GM18499 (cell line): ENCODE data around the gene RBMS2.
"Not testable (repeated sequence)": the region's sequence is repeated elsewhere in the genome, so short reads cannot be mapped to it uniquely, and the experiment has no call there.

Experiments
- ATAC-seq: cut with Tn5 transposase; IDR thresholded peaks from one replicate; pipeline ENCODE4 v1.9.1; 2021; ENCODE audit warnings: moderate number of reproducible peaks; ENCODE audit not compliant: insufficient read depth, unreplicated experiment

RBMS2 gene, protein sequence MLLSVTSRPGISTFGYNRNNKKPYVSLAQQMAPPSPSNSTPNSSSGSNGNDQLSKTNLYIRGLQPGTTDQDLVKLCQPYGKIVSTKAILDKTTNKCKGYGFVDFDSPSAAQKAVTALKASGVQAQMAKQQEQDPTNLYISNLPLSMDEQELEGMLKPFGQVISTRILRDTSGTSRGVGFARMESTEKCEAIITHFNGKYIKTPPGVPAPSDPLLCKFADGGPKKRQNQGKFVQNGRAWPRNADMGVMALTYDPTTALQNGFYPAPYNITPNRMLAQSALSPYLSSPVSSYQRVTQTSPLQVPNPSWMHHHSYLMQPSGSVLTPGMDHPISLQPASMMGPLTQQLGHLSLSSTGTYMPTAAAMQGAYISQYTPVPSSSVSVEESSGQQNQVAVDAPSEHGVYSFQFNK

DNA sequence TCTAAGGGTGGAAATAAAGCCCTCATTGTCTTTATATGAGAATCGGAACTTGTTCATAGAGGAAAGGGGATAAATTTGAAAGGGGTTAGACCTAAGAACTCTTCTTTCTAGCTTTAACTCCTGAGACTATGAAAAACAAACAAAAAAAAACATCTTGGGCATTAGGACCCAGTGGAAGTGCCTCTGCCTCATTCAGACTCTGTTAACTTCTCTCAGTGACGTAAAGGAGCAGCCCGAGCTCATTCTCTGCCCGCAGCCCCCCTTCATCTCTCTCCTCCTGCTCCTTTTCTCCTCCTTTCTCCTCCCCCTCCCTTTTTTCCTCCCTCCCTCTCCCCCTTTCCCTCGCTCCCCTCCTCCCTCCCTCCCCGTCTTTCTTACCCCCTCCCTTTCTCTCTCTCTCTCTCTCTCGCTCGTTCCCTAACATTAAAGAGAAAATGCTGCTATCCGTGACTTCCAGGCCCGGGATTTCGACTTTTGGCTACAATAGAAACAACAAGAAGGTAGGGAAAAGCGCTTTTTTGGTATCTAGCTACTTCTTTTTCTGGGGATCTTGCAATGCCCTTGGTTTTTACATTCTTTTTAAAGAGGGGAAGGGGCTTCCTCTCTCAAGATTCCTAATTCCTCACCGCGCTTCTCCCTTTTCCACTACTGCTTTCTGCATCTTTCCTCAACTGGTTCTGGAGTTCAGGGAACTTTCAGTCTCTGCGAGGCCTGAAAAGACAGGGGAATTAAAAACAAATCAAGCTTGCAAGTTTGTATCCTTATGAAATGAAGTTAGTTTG, at the start of gene RBMS2:
Gene RBMS2 (plus strand): TSS at position 231 of the 782 bp plus-strand sequence. CDS start 204 bp downstream, at position 435.
- ATAC-seq = no peak

DNA sequence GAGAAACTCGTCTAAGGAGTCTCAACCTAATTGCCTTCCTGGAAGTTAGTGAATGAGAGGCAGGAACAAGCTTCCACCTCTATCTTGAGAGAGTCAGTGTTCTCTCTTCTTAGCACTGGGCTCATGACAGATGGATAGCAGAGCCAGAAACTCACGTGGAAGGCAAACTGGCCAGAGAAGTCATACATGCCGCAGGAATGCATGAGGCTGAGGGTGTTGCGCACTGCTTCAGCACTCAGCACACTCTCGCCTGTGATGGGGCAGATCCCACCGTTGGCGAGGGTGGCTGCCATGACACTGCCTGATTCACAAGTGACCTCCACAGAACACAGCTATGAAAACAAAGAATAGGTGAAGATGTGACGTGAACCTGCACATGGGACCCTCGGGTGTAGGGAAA, 47.2 kb upstream of the RBMS2 start:
- ATAC-seq = no peak

DNA sequence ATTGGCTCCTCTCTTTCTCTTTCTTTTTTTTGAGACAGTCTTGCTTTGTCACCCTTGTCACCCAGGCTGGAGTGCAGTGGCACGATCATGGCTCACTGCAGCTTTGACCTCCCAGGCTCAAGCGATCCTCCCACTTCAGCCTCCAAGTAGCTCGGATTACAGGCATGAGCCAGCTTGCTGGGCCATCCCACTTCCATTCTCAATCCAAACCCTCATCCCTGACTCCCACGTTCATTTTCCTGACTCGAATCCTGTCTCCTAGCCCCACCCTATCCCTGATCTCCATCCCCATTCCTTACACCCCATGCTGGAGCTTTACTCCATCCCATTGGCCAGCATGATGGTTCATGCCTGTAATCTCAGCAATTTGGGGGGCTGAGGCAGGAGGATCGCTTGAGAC, 45.5 kb upstream of the RBMS2 start:
- no peak for ATAC-seq

DNA sequence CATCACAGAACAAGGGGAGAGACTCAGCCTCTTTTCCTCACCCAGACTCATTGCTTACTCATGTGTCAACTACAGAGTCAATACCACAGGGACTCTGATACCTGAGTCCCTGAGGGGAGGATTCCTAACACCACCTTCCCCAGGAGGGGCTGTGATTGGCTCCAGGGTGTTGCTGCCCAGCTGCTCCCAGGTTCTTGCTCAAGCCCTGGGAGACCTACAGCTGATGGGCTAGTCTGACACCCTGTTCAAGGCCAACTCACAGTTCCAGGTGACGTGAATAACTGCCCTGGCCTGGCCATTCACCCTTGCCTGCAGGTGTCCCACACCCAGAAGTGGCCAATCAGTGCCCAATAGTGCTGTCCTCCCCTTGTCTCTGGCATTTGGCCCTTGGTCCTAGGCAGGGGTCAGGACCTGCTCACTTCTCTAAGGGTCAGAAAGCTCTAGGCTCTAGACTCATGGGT, 44.6 kb upstream of the RBMS2 start:
- ATAC-seq = no peak

DNA sequence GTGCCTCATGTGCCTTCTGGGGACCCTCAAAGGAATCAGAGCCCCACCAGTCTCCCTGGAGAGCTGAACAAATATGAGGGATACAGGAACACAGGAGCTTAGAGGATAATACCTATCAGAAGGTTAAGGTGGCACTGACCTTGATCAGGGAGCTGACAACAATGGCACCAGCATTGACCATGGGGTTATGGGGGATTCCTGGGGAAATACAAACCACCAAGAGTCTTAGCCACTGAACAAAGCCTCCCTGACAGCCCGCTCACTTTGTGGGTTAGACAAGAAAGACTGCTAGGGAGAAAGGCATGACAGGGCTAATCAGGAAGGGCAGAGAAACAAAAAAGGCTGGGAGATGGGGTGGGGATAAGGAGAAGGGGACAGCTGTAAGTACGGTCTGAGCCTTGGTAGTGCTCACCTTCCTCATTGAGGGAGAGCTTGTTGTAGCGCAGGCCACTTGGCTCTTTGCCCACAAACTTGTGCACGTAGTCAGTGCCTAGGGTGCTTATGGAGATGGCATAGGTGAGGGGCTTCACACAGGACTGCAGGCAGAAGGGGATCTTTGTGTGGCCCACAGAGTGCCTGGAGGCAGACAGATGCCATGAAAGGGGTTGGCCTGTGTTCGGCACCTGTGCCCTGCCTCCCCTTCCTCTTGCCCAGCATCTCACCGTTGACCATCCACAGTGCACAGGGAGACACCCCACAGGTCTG, 43.9 kb upstream of the RBMS2 start:
- ATAC-seq = no peak

DNA sequence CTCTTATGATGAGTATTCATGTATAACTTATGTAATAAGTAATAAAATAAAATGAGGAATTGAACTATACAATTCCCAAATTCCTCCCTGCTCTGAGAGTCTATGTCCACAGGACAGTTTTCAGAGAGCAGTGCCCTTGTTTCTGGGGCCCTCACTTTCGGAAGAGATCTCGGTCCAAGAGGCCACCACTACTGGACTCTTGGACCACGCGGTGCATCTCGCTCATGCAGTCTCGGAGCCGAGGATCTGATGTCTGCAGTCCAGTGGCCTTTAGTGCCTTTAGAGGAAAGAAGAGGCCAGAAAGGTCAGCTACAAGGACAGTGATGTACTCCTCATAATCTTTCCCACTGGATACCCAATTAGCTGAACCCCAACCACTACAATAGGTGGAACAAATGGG, 42.0 kb upstream of the RBMS2 start:
- ATAC-seq = no peak

DNA sequence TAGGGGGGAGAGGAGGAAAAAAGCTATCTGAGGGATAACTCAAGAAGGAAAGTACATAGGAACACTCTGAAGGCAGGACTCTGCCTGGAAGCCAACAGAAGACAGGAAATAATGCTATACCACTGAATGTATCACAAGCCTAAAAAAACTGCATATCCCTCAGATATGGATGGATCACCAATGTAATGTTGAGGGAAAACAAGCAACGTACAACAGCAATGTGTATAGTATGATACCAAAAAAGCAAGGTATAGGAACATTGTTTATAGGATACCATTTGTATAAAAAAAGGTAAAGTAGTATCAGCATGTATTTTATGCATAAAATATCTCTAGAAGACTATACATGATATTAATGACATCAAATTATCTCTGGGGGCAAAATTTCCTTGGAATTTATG, 37.1 kb upstream of the RBMS2 start:
- no peak for ATAC-seq

DNA sequence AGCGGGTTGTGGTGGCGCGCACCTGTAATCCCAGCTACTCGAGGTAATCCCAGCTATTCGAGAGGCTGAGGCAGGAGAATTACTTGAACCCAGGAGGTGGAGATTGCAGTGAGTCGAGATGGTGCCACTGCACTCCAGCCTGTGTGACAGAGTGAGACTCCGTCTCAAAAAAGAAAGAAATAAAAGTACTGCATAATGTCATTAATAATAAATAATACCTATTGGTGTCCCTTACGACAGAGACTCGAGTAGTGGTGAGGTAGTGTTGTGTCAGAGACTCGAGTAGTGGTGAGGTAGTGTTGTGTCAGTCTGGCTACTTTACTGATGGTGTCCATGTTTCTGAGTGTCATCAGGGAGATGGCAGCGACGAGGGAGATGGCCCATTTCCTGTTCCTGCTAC, 34.9 kb upstream of the RBMS2 start:
- ATAC-seq = no peak

DNA sequence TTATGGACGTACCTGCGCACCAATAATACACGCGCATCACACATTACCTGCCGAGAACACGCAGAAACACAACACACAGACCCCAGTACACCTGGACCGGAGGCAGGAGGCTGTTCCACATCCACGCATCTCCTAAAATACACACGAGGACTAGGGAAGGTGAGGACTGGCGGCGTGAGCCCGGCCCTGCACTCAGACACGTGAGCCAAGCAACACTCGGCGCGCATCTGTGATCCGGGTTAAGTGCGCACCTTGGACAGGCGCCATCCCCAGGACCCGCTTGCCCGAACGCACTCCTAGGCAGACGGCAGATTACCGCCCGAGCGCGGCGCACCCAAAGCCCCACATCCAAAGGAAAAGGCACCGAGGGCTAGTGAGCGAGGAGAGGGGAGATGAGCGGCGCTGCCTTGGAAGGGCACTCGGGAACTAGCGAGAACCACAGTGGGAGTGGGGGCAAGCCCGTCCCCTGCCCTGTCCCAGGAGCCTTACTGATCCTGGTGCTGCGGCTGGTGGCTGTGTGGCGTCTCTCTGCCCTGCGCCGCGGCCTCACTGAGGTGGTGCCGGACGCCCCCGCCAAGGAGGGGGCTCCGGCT, 34.1 kb upstream of the RBMS2 start:
- ATAC-seq = no peak

DNA sequence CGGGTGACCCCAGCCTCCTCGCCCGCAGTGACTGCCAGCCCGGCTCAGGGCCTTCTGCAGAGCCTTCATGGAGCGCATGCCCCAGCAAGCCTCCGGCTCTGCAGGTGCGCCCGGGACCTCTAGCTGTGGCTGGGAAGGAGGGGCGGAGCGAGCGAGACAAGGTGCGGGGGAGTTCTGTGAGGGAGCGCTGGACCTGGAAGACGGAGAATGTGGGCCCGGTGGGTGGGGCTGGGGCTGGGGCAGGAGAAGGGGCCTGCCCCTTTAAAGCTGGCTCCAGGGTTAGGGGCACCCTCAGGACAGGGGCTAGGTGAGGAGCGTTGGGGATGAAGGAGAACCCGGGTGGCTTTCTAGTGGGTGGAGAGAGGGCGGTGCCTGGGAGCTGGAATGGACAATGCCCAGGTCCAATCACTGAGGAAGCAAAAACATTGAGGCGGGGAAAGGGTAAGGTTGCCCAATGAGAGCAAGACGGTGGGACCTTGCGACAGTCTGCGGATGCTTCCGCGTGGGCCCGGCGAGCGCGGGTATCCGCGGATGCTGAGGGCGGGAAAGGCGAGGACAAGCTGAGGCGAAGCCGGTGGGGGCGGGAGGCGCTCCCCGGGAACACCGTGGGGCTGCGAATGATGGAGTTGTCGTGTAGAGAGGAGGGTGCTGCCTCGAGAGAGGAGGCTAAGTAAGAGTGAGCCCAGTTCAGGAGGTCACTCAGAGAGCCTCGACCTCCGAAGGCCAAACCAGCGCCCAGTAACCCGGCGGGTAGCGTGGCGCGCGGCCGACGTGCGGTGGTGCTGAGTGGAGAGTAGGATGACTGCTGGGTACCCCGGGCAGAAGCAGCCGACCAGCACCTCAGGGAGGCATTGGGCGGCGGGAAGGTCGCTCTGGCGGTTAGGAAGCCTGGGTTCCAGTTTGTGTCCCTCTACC, 33.3 kb upstream of the RBMS2 start, which contains the start of gene GLS2:
Gene GLS2 (minus strand): TSS at position 121 of the 915 bp plus-strand sequence. CDS start 43 bp downstream, at position 78.
- ATAC-seq = no peak

DNA sequence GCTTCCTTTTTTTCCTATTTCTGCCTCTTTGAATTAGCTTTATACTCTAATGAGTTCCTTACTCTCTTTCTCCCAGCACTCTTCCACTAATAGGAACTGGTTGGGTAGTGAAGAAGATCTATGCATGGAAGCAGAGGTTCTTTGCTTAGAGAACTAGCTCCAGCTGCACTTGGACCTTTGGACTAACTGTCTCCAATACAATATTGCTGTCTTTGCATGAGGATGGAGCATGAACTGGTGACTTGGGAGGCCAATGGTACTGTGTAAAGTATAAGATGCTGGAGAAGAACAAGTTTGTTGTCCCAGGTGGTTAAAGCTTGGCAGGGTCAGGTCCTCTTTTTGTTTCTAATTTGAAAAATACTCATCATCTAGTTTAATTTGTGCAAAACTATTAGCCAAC, 31.3 kb upstream of the RBMS2 start:
- ATAC-seq = no peak

DNA sequence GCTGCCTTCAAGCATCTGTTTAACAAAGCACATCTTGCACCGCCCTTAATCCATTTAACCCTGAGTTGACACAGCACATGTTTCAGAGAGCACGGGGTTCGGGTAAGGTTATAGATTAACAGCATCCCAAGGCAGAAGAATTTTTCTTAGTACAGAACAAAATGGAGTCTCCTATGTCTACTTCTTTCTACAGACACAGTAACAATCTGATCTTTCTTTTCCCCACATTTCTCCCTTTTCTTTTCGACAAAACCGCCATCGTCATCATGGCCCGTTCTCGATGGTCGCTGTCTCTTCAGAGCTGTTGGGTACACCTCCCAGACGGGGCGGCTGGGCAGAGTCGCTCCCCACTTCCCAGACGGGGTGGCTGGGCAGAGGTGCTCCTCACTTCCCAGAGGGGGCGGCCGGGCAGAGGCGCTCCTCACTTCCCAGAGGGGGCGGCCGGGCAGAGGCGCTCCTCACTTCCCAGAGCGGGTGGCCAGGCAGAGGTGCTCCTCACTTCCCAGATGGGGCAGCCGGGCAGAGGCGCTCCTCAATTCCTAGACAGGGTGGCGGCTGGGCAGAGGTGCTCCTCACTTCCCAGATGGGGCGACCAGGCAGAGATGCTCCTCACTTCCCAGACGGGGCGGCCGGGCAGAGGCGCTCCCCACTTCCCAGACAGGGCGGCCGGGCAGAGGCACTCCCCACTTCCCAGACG, 28.1 kb upstream of the RBMS2 start:
- ATAC-seq = not testable (repeated sequence)

DNA sequence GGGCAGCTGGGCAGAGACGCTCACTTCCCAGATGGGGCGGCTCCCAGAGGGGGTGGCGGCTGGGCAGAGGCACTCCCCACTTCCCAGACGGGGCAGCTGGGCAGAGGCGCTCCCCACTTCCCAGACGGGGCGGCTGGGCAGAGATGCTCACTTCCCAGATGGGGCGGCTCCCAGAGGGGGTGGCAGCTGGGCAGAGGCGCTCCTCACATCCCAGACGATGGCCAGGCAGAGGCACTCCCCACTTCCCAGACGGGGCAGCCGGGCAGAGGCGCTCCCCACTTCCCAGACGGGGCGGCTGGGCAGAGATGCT, 27.6 kb upstream of the RBMS2 start:
- ATAC-seq = not testable (repeated sequence)

DNA sequence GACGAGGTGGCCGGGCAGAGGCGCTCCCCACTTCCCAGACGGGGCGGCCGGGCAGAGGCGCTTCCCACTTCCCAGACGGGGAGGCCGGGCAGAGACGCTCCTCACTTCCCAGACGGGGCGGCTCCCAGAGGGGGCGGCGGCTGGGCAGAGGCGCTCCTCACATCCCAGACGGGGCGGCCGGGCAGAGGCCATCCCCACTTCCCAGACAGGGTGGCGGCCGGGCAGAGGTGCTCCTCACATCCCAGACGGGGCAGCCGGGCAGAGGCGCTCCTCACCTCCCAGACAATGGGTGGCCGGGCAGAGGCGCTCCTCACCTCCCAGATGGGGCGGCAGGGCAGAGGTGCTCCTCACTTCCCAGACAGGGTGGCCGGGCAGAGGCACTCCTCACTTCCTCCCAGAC, 27.1 kb upstream of the RBMS2 start:
- ATAC-seq = not testable (repeated sequence)

DNA sequence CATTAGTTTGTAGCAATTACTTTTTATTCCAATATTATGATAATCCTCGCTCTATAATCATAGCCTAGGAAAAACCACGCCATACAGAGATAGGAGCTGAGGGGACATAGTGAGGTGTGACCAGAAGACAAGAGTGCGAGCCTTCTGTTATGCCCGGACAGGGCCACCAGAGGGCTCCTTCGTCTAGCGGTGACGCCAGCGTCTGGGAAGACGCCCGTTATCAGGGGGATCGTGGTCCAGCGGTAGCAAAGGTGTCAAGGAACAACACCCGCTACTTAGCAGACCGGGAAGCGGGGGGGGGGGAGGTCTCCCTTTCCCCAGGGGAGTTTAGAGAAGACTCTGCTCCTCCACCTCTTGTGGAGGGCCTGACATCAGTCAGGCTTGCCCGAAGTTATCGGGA, 24.9 kb upstream of the RBMS2 start:
- ATAC-seq = not testable (repeated sequence)

DNA sequence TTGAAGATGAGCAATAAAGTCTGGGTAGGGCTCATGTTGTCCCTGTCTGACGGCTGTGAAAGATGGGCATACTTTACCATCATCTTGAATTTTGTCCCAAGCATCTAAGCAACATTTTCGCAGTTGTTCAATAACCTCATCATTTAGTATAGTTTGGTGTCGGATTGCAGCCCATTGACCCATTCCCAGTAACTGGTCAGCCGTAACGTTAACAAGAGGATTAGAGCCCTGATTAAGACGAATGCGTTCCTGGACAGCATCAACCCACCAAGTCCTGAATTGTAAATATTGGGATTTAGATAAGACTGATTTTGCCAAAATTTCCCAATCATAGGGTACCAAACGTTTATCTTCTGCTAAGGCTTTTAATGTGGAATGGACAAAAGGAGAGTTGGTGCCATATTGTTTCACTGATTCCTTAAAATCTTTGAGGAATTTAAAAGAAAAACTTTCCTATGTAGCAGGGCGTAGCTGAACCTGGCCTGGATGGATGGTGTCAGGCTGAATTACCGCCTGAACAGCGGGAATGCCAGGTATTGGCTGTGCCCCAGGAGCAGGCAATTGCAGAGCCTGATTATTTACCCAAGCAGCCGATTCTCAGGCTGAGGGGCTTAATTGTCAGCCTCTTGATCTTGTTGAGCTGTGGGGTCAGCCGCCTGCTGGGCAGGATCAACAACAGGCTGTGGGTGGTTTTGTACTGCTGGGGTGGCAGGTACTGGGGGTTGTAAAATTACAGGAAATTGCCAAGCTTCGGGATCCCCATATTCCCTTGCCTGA, 23.3 kb upstream of the RBMS2 start:
- not testable (repeated sequence) for ATAC-seq

DNA sequence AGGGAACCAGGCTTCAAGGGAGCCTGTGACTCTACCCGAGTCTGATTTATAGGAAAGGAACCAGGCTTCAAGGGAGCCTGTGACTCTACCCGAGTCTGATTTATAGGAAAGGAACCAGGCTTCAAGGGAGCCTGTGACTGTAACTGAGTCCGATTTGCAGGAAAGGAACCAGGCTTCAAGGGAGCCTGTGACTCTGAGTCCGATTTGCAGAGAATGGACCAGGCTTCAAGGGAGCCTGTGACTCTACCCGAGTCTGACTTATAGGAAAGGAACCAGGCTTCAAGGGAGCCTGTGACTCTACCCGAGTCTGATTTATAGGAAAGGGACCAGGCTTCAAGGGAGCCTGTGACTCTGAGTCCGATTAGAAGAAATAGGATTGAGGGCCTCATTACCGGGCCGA, 22.2 kb upstream of the RBMS2 start:
- ATAC-seq = not testable (repeated sequence)

DNA sequence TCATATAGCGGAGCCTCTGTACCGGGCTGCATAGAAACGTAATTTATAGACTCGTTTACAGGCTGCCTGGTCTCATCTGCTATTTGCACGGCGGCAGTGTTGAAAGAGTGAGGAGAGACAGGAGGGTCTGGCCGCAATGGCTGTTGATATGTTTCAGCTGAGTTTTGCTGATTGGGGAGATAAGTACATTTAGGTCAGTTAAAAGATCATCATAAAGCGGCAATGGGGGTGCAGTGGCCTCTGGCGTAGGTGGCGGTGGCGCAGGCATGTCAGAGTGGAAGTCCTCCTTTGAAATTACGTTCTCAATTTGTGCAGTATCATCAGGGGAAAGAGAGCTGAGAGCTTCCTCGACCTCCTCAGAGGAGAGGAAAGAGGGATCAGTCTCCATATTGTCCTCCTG, 21.7 kb upstream of the RBMS2 start:
- not testable (repeated sequence) for ATAC-seq
